Mucosa of gallbladder (tissue), 1 donor: ENCODE data around the gene ERLEC1. TPM values are rescaled to one million over a fixed set of nuclear protein-coding genes. Genes with fewer than 3 reads are reported as not detected.

Experiments used
- total RNA-seq: library from RNA; stranded (reverse); gene quantifications from one replicate; pipeline ENCODE4 v1.2.1, GENCODE V29; 2021
- donor health status: DM: no; HTN: no; CAD: no.

The ERLEC1 gene
- total RNA-seq, 1 donor from 2014 or later, result 50.5 TPM

Other genes starting within 250 kb of the ERLEC1 start
- gene CHAC2, start 19.2 kb upstream of the ERLEC1 start, total RNA-seq, result 2.2 TPM
- 18.7 TPM for gene ASB3, start 91 bp upstream of the ERLEC1 start, total RNA-seq
- gene GPR75, start 72.9 kb downstream of the ERLEC1 start, total RNA-seq, result 2.2 TPM
- gene PSME4, start 183.9 kb downstream of the ERLEC1 start, total RNA-seq, result 55.0 TPM